Spleen (tissue), 7 donors: ENCODE measurements around the gene ATG5.

ENCODE experiments used
- CTCF ChIP-seq, 11 experiments: fragments of 200-600 bp in 7 of 11; fragments of 450-650 bp in 4 of 11; sonication (generic) in 4 of 11; IDR thresholded peaks in 8 of 11; conservative IDR thresholded peaks in 3 of 11; 1 replicate in 7 of 11; 2 replicates in 4 of 11; pipeline versions ENCODE4 v1.4.0 to v1.8.0; 2016 to 2021; ENCODE audit warnings: antibody characterized with exemption in 11 of 11, inconsistent platforms in 4 of 11, mild to moderate bottlenecking in 1 of 11
- POLR2A ChIP-seq, 3 donors: fragments of 450-650 bp; IDR thresholded peaks; one replicate each; pipeline ENCODE4 v1.5.1; 2017; ENCODE audit warnings: antibody characterized with exemption in 3 of 3, mild to moderate bottlenecking in 1 of 3
- donor health status: DM: no; HTN: no; CAD: no; lungs with moderate emphysema.
- donor health status: DM: no; HTN: no; CAD: no.
- donor health status: DM: no; HTN: no; CAD: no.

GRCh38 chr6:106356378-106356777, 30.8 kb upstream of the ATG5 start:
- no peak for TF ChIP-seq CTCF (IDR thresholded peaks at IDR 0.05 in 8 of 11, conservative IDR thresholded peaks at IDR 0.05 in 3 of 11)
- no peak for TF ChIP-seq POLR2A (IDR thresholded peaks at IDR 0.05)
